DMS79 treated with DMSO at 0.1 percent for 48 hours (cell line): ENCODE data around the gene FBXL7.

Experiments
- DNase-seq: peaks from one replicate; lab custom pipeline; 2025; lab: John Stamatoyannopoulos, UW

Gene FBXL7

DNA sequence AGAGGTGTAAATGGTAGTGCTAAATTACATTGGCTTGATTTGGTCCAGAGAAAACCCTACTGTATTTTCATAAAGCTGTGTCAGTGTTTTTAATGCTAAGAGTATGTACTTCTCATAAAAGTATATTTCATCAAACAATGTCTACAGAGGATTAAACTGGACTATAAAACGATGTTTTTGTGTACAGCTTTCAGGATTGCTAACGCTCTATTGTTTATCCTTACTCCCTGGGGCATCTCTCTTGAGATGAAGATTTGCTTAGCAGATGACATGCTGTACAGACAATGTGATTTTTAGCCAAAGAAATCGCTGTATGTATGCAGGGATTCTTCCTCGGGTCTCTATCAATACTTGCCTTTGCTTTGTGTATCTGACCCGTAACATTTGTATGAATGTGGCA, 216.0 kb downstream of the FBXL7 start:
- DNase-seq, result no peak

- DNase-seq, result no peak
Measured at GRCh38 chr5:15717001-15717400, 217.0 kb downstream of the FBXL7 start.

DNA sequence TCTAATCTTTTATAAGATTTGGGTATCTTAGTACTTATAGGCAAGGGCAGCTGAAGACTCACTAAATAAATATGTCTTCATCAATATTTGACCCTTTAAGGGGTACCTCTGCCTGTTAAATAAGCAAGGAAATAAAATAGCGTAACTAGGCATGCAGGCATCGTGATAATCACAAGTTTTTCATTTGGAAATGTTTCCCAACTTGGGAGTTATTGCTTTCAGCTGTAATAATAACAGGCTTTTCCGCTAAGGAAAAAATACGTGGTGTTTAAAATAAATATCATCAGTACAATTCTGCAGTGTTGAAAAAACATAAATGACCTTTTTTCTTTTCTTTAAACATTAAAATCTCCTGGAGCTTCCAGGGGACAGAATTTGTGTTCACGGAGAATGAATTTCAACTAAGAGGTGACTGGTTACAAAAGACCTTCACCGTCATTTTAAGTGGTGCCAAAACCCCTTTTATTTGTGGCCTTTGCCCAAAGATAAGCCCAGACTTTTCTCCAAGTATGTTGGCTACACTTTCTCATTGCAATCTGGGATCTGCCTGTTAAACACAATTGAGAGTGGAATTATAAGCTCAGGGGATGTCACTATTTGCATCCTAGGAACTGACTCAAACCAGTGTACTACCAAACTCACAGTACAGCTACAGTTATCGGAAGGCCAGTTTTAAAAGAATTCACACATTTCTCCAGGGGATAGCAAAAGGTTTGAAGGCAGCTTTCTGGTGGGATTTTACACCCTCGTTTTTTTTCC, 218.6 kb downstream of the FBXL7 start:
- no peak for DNase-seq

DNA sequence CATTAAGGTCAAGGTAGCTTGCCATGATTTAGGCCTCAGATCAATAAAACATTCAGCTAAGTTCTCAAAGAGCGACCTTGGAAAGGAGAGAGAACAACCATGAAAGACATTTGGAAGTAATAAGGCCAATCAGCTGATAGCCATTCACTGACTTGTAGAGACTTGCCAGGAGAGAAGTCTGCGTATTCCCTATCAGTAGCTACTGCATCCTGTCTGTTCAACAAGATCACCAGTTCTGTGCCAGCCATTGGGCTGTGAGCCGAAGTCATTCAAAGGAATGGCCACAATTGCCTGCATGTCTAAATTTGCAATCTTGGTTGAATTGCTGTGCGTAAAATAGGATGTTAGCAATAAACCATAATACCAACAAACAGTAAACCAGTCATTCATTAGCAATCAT, 219.8 kb downstream of the FBXL7 start:
- no peak for DNase-seq

- DNase-seq, result no peak
Measured at GRCh38 chr5:15720515-15720914, 220.5 kb downstream of the FBXL7 start.

- no peak for DNase-seq
Measured at GRCh38 chr5:15722305-15722704, 222.3 kb downstream of the FBXL7 start.

GRCh38 chr5:15727375-15727774, 227.4 kb downstream of the FBXL7 start:
- DNase-seq, result no peak

- DNase-seq, result no peak
Measured at GRCh38 chr5:15728811-15729210, 228.8 kb downstream of the FBXL7 start.

- DNase-seq, result no peak
Measured at GRCh38 chr5:15731699-15732098, 231.7 kb downstream of the FBXL7 start.

DNA sequence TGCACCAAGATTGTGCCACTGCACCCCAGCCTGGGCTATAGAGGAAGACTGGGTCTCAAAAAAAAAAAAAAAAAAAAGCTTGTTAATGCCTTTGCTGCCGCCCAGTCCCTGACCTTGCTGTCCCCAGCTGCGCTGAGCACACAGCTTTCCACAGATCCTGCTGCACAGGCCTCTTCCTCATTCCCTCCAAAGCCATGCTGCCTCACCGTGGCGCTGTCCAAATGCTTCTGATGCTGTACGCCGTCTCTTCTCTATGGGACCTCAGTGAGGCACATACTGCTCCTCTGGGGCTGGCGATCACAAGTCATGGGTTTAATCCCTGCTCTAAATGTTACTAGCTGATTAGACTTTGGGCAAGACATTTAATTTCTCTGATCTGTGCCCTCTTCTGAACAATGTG, 234.1 kb downstream of the FBXL7 start:
- DNase-seq, result no peak

- no peak for DNase-seq
Measured at GRCh38 chr5:15737036-15737821, 237.2 kb downstream of the FBXL7 start.

DNA sequence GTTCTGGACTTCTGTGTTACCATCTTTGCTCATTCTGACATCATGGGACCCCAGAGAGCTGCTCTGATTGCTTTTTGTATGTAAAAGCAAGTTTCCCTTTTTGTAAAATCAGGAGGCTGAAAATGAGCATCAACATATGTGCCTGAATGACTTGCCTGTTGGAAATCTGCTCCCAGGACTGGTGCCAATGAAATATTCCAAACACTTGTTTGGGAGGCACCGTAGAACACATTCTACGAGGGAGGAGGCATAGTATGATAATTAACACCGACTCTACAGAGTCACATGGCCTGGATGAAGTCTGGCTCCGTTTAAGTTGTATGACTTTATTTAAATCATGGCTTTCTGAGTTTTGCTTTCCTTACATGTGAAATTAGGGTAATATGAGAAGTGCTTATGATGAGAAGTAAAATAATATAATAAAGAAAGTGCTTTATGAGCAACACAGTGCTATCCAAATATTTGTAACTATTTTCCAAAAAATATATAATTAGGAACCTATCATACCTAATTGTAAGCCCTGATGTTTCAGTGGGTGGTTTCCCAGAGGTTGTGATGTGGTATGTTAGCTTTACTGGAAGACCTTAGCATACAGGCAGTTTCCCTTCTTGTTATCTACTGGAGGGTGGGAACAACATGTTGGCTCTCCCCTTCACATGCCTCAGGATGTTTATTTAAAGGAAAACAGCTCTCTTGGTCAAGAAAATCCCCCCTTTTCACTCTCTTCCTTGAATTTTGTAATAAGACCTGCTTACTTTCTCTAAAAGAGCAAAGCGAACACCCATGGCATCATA, 238.1 kb downstream of the FBXL7 start:
- no peak for DNase-seq

DNA sequence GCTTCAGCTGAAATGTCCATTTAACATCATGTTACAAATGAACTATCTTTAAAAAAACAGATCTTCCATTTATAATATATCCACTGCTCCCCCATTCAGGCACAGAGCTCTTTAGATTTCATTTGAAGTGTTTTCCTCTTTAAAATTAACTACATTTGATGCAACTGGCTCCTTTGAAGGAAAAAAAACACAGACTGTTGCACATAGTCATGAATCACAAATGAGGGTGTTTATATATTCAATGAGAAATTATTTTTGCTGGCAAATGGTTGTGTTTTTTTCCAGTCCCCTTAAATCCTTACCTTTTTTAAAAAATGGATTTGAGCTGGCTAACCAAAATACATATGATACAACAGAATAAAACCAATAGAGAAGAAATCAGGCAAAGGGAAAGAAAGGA, 240.4 kb downstream of the FBXL7 start:
- DNase-seq, result no peak

DNA sequence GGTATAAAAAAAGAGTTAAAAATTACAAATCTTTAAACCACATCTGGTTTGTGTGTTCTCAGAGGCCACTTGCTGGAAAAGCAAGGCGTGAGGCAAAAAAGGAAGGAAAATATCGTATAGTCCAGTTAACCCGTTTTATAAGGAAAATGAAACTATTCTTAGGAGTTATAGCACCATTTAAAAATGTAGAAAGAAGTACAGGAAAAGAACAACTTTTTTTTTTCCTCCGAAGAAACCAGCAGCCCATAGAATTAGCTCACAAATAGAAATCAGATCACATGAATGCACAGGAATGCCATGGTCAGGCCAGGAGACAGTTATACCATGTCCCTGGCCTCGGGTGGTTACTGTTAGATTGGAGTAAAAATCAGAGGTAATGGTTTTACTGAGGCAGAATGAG, 241.6 kb downstream of the FBXL7 start:
- no peak for DNase-seq

GRCh38 chr5:15746833-15747232, 246.9 kb downstream of the FBXL7 start:
- DNase-seq, result no peak

- DNase-seq, result no peak
Measured at GRCh38 chr5:15748266-15748665, 248.3 kb downstream of the FBXL7 start.

DNA sequence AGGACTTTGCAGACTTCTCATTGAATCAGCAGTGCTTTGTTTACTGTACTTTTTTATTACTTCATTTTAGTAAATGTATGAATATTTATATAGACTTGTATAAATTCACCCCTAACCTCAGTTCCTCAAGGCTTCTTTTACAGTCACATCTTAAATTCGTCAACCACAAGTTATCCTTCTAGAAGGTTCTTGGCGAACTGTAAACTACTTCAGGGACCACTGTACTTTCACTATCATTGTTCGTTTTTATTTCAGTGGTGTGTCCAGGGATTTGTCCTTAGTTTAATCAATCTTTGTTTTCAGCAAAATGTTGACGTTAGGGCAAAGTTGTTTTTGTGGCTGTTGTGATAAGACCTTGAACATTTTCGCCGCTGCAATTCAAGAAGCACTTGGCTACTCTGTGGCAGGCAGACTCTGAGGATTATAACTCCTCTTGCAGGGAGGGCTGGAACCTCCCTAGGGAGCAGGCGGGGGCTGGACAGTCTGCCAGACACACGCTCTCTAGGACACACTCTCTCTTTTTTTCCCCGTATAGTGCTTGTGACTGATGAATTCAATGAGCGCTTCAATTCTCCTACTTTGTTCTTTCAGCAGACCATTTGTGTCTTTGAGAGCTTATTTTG, 252.8 kb downstream of the FBXL7 start:
- no peak for DNase-seq

GRCh38 chr5:15753752-15754151, 253.8 kb downstream of the FBXL7 start:
- DNase-seq, result no peak

- no peak for DNase-seq
Measured at GRCh38 chr5:15757103-15757502, 257.1 kb downstream of the FBXL7 start.

DNA sequence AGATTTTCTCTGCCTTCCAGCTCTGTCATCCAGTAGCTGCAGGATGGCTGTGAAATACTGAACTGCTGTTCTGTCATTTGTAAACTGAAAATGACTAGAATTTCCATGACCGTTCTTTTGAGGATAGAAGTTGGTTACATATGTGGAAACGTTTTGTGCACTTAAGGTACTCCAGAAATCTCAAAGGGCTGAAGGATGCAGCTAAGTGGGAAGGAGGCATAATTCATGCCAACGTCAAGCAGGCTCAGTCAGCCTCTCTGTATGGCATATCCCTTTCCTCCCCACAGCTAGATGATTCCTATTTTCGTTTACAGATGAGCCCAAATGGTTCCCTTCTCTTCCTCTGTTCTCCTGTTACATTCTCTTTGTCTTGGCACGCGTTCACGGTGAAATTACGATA, 257.6 kb downstream of the FBXL7 start:
- no peak for DNase-seq

GRCh38 chr5:15762668-15763067, 262.7 kb downstream of the FBXL7 start:
- DNase-seq, result no peak

- DNase-seq, result no peak
Measured at GRCh38 chr5:15763754-15764153, 263.8 kb downstream of the FBXL7 start.
